ENCODE measurements around the gene PNKP. TPM values are rescaled to one million over a fixed set of nuclear protein-coding genes. Genes with fewer than 3 reads are reported as not detected.

Gene PNKP
- total and polyA plus RNA-seq, 7 experiments from 2014 or later, result 19.4 to 174 (median 153) TPM

DNA sequence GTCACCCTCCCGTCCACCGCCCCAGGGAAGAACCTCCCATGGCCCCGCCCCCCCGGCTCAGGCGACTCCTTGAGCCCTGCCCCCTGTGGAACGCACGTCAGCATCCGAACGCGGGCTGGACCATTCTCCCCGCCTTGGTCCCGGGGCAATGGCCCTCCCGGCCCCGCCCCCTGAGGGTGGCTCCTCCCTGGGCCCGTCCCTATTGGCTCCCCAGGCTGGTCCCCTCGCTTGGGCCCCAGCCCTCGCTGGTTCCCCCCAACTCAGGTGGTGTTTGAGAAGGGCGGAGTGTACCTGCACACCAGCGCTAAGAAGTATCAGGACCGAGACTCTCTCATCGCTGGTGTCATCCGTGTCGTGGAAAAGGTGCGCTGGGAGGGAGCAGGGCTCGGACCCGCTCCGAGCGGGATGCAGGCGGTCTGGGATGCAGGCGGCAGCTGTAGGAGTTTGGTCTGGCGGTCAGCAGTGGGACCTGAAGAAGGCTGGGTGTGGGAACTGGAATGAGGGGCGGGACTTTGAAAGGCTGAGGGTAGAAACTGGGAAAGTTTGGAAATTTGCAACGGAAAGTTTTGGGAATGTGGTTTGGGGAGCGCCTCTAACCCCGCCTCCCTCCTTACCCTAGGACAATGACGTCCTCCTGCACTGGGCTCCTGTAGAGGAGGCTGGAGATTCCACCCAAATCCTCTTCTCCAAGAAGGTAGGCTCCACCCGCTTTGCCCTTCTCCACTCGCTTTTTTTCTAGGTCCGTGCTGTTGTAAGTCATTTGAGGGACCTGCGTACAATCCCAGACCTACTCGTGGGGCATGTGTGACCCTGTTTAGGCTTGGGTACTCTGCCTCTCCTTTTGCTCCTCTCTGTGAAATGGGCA, 10.7 kb upstream of the PNKP start:
- H3K4me3 Mint-ChIP-seq, result no peak overlapping the region
- Histone ChIP-seq H3K9me3 (ENCODE audit: control insufficient read depth in 2 of 3, low read length in 3 of 3) (no peaks in the 10 kb centered on the region), H3K4me3 (ENCODE audit: low read length) (peak overlapping the region; percentile 88), H3K27me3 (ENCODE audit: control insufficient read depth in 2 of 2, insufficient read depth in 2 of 2, low read length in 2 of 2) (no peaks in the 10 kb centered on the region), H3K27ac (ENCODE audit: low read depth, low read length) (peak overlapping the region; percentile 97), H3K4me1 (ENCODE audit: control insufficient read depth in 2 of 2, insufficient read depth in 2 of 2, low read length in 2 of 2) (peaks cover 11 to 20% of the 10 kb centered on the region in 2 donors), H3K36me3 (ENCODE audit: control insufficient read depth in 2 of 3, insufficient read depth in 3 of 3, low read length in 3 of 3) (peaks cover 6 to 45% (median 24%) of the 10 kb centered on the region in 3 experiments)
- intact Hi-C loops (cut with micrococcal nuclease), result loop anchor here (1.0 to 10.0 kb wide), 25 partner anchors 9 to 1545 kb away; partner anchors contain the start of genes ATF5 (in 2 of the 2), NUP62 (in 2 of the 2), ALDH16A1 (in 1 of the 2) and BCL2L12 (in 1 of the 2)
- DNase-seq (peak; percentile 94 to 99 (median 96)), ATAC-seq (peak; percentile 77)
- CTCF ChIA-PET, result interaction anchor here (0.6 to 1.6 kb wide), 2 partner anchors 65 to 92 kb away, joined by 3 read pairs; partner anchors contain the start of gene FUZ
- POLR2A ChIA-PET, result interaction anchor here (1.0 to 3.7 kb wide), 14 partner anchors 10 to 389 kb away, joined by 4 to 47 read pairs (median 7); partner anchors contain the start of genes AP2A1, ATF5, BCL2L12 and FUZ
- no peaks in the 10 kb centered on the region for H3K27me3 Mint-ChIP-seq
- H3K9me3 Mint-ChIP-seq, result peaks cover 0 to 1% (median 0%) of the 10 kb centered on the region in 11 donors
- peaks cover 0 to 17% (median 6%) of the 10 kb centered on the region in 5 donors for H3K36me3 Mint-ChIP-seq
- H3K27ac Mint-ChIP-seq, result no peak overlapping the region
- H3K4me1 Mint-ChIP-seq, result peaks cover 23 to 35% (median 28%) of the 10 kb centered on the region in 7 donors

DNA sequence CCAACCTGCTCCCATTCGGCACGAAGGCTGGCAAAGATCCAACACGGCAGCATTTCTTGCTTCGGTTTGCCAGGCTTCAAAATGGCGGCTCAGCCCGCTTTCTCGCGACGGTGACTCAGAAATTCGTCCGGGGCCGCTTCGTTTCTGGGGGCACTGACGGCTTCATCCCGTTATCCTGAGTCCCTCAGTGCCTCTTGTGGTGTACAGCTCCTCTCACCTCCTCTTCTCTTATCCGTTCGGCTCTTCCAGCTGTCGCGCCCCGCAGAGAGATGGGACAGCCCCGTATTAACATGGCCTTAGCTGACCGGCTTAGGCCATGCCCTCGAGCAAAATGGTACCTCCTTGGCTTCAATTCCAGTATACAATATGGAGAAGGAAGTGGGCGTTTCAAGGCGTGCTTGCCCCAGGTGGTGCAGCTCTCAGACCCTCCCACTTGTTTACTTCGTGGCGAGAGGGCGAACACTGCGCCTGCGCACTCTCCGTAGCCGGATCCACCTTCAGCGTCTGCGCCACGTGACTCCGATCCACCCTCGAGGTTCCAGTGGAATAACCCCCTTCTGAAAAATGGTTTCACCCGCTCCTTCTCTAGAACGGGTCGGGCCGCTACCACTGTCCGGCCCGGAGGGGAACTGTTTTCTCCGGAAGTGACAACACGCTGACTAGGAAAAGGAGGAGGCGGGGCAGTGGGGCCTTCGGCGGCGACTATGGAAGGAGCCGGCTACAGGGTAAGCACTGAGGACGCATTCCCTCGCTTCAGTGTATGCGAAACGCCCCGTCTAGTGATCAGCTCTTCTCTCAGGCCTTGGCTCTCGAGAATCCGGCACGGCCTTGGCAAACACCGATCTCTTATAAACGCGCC, 9.9 kb upstream of the PNKP start, which contains the start of the genes AKT1S1 and TBC1D17:
TSS of gene AKT1S1 (minus strand) at position 336 of the 859 bp plus-strand sequence. CDS start 4,060 bp downstream, outside the sequence.
TSS of gene TBC1D17 (plus strand) at position 683 of the 859 bp plus-strand sequence. CDS start at position 705, 22 bp downstream.
- CTCF ChIA-PET, result interaction anchor here (0.7 to 1.6 kb wide), 2 partner anchors 27 to 64 kb away, joined by 3 read pairs; partner anchors contain the start of genes FUZ and PTOV1
- Histone ChIP-seq H3K9me3 (ENCODE audit: control insufficient read depth in 2 of 3, low read length in 3 of 3) (no peaks in the 10 kb centered on the region), H3K4me3 (ENCODE audit: low read length) (peak within 1 kb of the TSS; percentile 96), H3K4me1 (ENCODE audit: control insufficient read depth in 2 of 2, insufficient read depth in 2 of 2, low read length in 2 of 2) (peaks cover 11 to 20% of the 10 kb centered on the region in 2 donors), H3K27ac (ENCODE audit: low read depth, low read length) (peak within 1 kb of the TSS; percentile 97), H3K36me3 (ENCODE audit: control insufficient read depth in 2 of 3, insufficient read depth in 3 of 3, low read length in 3 of 3) (peaks cover 6 to 36% (median 18%) of the 10 kb centered on the region in 3 experiments), H3K27me3 (ENCODE audit: control insufficient read depth in 2 of 2, insufficient read depth in 2 of 2, low read length in 2 of 2) (no peaks in the 10 kb centered on the region)
- no peak within 1 kb of the TSS for H3K27ac Mint-ChIP-seq
- no peak within 1 kb of the TSS for H3K4me3 Mint-ChIP-seq
- POLR2A ChIA-PET, result interaction anchor here (0.6 to 3.7 kb wide), 25 partner anchors 9 to 1513 kb away, joined by 3 to 47 read pairs (median 6); partner anchors contain the start of genes AP2A1, ATF5, BCL2L12 and FUZ
- ATAC-seq (peak; percentile 81), DNase-seq (peak; percentile 90 to 100 (median 99))
- H3K27me3 Mint-ChIP-seq, result no peaks in the 10 kb centered on the region
- H3K36me3 Mint-ChIP-seq, result peaks cover 0 to 14% (median 5%) of the 10 kb centered on the region in 5 donors
- intact Hi-C loops (cut with micrococcal nuclease), result loop anchor here (1.0 to 10.0 kb wide), 25 partner anchors 8 to 1544 kb away; partner anchors contain the start of genes ATF5 (in 2 of the 2), NUP62 (in 2 of the 2), ALDH16A1 (in 1 of the 2) and BCL2L12 (in 1 of the 2)
- peaks cover 0 to 1% (median 0%) of the 10 kb centered on the region in 11 donors for H3K9me3 Mint-ChIP-seq
- peaks cover 23 to 35% (median 28%) of the 10 kb centered on the region in 7 donors for H3K4me1 Mint-ChIP-seq

DNA sequence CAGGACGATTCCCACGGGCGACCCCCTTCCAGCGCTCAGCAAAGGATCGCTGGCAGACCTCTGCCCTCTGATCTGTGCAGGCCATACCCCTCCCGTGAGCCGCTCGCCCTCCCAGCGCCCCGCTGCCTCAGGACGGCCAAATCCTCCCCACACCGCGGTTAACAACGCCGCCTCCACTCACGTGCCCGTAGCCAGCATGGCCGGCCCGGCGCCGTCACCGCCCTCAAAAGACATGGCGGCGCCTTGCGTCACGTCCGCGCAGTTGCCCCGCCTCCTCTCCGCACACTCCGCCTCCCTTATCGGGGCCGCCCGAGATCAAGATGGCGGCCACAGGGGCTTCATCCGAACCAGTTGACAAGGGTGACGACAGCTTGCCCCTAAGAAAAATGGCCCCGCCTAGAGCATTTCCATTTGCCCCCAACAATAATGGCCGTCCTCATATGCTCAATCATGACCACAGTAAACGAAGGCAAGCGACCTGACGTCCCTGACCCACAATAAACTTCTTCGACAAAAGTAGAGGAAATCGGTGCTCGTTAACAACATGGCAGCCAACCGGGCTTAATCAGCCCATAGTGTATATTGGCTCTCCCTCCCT, 9.1 kb upstream of the PNKP start:
- Mint-ChIP-seq H3K27ac (no peak overlapping the region), H3K36me3 (peaks cover 0 to 15% (median 5%) of the 10 kb centered on the region in 5 donors), H3K27me3 (no peaks in the 10 kb centered on the region), H3K4me3 (no peak overlapping the region), H3K4me1 (peaks cover 25 to 41% (median 33%) of the 10 kb centered on the region in 7 donors), H3K9me3 (peaks cover 0 to 1% (median 0%) of the 10 kb centered on the region in 11 donors)
- intact Hi-C loops (cut with micrococcal nuclease), result loop anchor here (1.0 to 10.0 kb wide), 30 partner anchors 7 to 1544 kb away; partner anchors contain the start of genes ALDH16A1 (in 2 of the 2), ATF5 (in 2 of the 2), FUZ (in 2 of the 2) and GYS1 (in 2 of the 2)
- peak; percentile 91 to 99 (median 98) for DNase-seq
- no peaks in the 10 kb centered on the region for H3K27me3 ChIP-seq (ENCODE audit: control insufficient read depth in 2 of 2, insufficient read depth in 2 of 2, low read length in 2 of 2)
- no peaks in the 10 kb centered on the region for H3K9me3 ChIP-seq (ENCODE audit: control insufficient read depth in 2 of 3, low read length in 3 of 3)
- peaks cover 6 to 29% (median 10%) of the 10 kb centered on the region in 3 experiments for H3K36me3 ChIP-seq (ENCODE audit: control insufficient read depth in 2 of 3, insufficient read depth in 3 of 3, low read length in 3 of 3)
- POLR2A ChIA-PET, result interaction anchor here (0.6 to 3.7 kb wide), 27 partner anchors 9 to 1513 kb away, joined by 3 to 47 read pairs (median 5); partner anchors contain the start of genes ATF5, BCL2L12, FUZ and IRF3
- H3K4me3 ChIP-seq (ENCODE audit: low read length), result peak overlapping the region; percentile 96
- H3K27ac ChIP-seq (ENCODE audit: low read depth, low read length), result peak overlapping the region; percentile 97
- H3K4me1 ChIP-seq (ENCODE audit: control insufficient read depth in 2 of 2, insufficient read depth in 2 of 2, low read length in 2 of 2), result peaks cover 11 to 20% of the 10 kb centered on the region in 2 donors
- CTCF ChIA-PET, result interaction anchor here (0.7 to 1.6 kb wide), 2 partner anchors 26 to 64 kb away, joined by 3 read pairs; partner anchors contain the start of genes FUZ and PTOV1
- peak; percentile 67 for ATAC-seq

DNA sequence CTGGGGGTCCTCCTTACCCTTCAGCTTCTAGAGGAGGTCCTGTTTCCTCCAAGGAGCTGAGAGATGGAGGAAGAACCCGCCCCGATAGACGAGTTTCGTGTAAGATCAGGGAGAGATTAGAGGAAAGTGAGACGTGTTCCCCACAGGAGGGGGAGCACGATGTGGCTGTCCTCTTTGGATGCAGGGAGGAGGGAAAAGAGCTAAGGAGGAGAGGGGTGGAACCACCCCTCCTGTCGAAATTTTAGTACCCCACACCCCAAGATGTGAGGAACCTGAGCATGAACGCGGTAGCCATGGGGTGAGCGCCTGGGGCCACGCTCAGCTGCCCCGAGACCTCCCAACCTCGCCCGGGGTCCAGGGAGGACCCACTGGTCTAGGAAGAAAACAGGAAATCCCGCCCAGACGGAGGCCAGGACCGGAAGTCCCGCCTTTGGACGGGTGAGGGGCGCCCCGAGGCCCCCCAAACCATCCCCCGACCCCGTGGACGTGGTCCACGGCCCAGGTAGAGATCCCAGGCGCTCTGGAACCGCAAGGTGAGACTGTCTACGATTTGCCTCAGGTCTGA, 8.6 kb upstream of the PNKP start:
- ATAC-seq (no peak), DNase-seq (peak in 5 of 9 donors; percentile 34 to 69 (median 45))
- H3K4me3 ChIP-seq (ENCODE audit: low read length), result peak overlapping the region; percentile 96
- CTCF ChIA-PET, result interaction anchor here (1.6 kb wide), 1 partner anchor 63 kb away, joined by 3 read pairs; the partner anchor contains the start of gene FUZ
- peaks cover 0 to 1% (median 0%) of the 10 kb centered on the region in 11 donors for H3K9me3 Mint-ChIP-seq
- H3K27me3 ChIP-seq (ENCODE audit: control insufficient read depth in 2 of 2, insufficient read depth in 2 of 2, low read length in 2 of 2), result no peaks in the 10 kb centered on the region
- peak overlapping the region in 1 of 9 donors; percentile 80 for H3K27ac Mint-ChIP-seq
- peaks cover 11 to 20% of the 10 kb centered on the region in 2 donors for H3K4me1 ChIP-seq (ENCODE audit: control insufficient read depth in 2 of 2, insufficient read depth in 2 of 2, low read length in 2 of 2)
- POLR2A ChIA-PET, result interaction anchor here (0.6 to 3.7 kb wide), 17 partner anchors 8 to 1512 kb away, joined by 3 to 47 read pairs (median 6); partner anchors contain the start of genes ATF5, BCL2L12, FUZ and IRF3
- no peaks in the 10 kb centered on the region for H3K9me3 ChIP-seq (ENCODE audit: control insufficient read depth in 2 of 3, low read length in 3 of 3)
- H3K4me1 Mint-ChIP-seq, result peaks cover 25 to 41% (median 33%) of the 10 kb centered on the region in 7 donors
- intact Hi-C loops (cut with micrococcal nuclease), result loop anchor here (1.0 to 10.0 kb wide), 20 partner anchors 9 to 1543 kb away; partner anchors contain the start of genes ALDH16A1 (in 2 of the 2), BCL2L12 (in 1 of the 2), CTU1 (in 1 of the 2) and CYTH2 (in 1 of the 2)
- H3K36me3 Mint-ChIP-seq, result peaks cover 0 to 12% (median 5%) of the 10 kb centered on the region in 5 donors
- peaks cover 0 to 23% (median 10%) of the 10 kb centered on the region in 3 experiments for H3K36me3 ChIP-seq (ENCODE audit: control insufficient read depth in 2 of 3, insufficient read depth in 3 of 3, low read length in 3 of 3)
- H3K4me3 Mint-ChIP-seq, result no peak overlapping the region
- H3K27ac ChIP-seq (ENCODE audit: low read depth, low read length), result peak overlapping the region; percentile 97
- no peaks in the 10 kb centered on the region for H3K27me3 Mint-ChIP-seq

DNA sequence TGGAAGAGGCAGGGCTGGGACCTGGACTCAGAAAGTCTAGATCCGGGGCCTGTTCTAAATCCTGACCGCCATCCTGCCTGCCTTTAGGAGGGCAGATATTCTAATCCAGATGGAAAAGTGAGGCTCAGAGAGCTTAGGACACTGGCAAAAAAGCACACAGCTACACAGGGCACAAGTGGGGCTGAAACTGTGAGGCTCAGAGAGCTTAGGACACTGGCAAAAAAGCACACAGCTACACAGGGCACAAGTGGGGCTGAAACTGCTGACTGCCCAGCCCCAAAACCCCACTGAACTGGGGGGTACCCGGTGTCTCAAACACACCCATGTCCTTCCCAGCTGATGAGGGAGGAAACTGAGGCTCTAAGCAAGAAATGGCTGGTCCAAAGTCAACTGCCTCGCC, 7.8 kb upstream of the PNKP start:
- Histone ChIP-seq H3K9me3 (ENCODE audit: control insufficient read depth in 2 of 3, low read length in 3 of 3) (no peaks in the 10 kb centered on the region), H3K36me3 (ENCODE audit: control insufficient read depth in 2 of 3, insufficient read depth in 3 of 3, low read length in 3 of 3) (peaks cover 0 to 16% (median 2%) of the 10 kb centered on the region in 3 experiments), H3K27ac (ENCODE audit: low read depth, low read length) (peak overlapping the region; percentile 97), H3K27me3 (ENCODE audit: control insufficient read depth in 2 of 2, insufficient read depth in 2 of 2, low read length in 2 of 2) (no peaks in the 10 kb centered on the region), H3K4me1 (ENCODE audit: control insufficient read depth in 2 of 2, insufficient read depth in 2 of 2, low read length in 2 of 2) (peaks cover 17 to 28% of the 10 kb centered on the region in 2 donors), H3K4me3 (ENCODE audit: low read length) (no peak overlapping the region)
- H3K36me3 Mint-ChIP-seq, result peaks cover 0 to 12% (median 5%) of the 10 kb centered on the region in 5 donors
- intact Hi-C loops (cut with micrococcal nuclease), result loop anchor here (5.0 to 10.0 kb wide), 5 partner anchors 283 to 1253 kb away; partner anchors contain the start of genes DBP (in 1 of the 2) and PRR12 (in 1 of the 2)
- H3K4me3 Mint-ChIP-seq, result no peak overlapping the region
- peak overlapping the region in 6 of 9 donors; percentile 21 to 85 (median 70) for H3K27ac Mint-ChIP-seq
- peaks cover 0 to 1% (median 0%) of the 10 kb centered on the region in 11 donors for H3K9me3 Mint-ChIP-seq
- no peak for DNase-seq
- ATAC-seq, result no peak
- peaks cover 32 to 48% (median 38%) of the 10 kb centered on the region in 7 donors for H3K4me1 Mint-ChIP-seq
- ChIA-PET CTCF (no interaction called here), POLR2A (interaction anchor here (0.8 to 3.7 kb wide), 9 partner anchors 7 to 975 kb away, joined by 3 to 47 read pairs (median 18); partner anchors contain the start of genes ATF5, FUZ, MED25 and NUP62)
- no peaks in the 10 kb centered on the region for H3K27me3 Mint-ChIP-seq
